D721Med (cell line): ENCODE results near the gene HECTD4.
A peak's percentile ranks its signal among the peaks of the same experiment; 100 is the strongest.
"Not testable (repeated sequence)": the region's sequence is repeated elsewhere in the genome, so short reads cannot be mapped to it uniquely, and the experiment has no call there.

Source experiments
- DNase-seq: peaks from one replicate; pipeline ENCODE4 v3.0.0; 2011; ENCODE audit warnings: low spot score; ENCODE audit not compliant: insufficient read length
- FAIRE-seq: peaks from 2 replicates; lab custom pipeline; 2011; peaks lifted over from hg19 to GRCh38; lab: Jason Lieb, UNC
- CTCF ChIP-seq: IDR thresholded peaks from 2 replicates; pipeline ENCODE4 v1.5.1; 2012; ENCODE audit warnings: mild to moderate bottlenecking, control low read depth; ENCODE audit not compliant: insufficient read depth; ENCODE audit errors: missing control alignments

HECTD4 gene

GRCh38 chr12:112413855-112414625 is 31.8 kb upstream of the HECTD4 start:
- no peak for FAIRE-seq
- TF ChIP-seq CTCF, result no peak
- DNase-seq, result no peak

DNA sequence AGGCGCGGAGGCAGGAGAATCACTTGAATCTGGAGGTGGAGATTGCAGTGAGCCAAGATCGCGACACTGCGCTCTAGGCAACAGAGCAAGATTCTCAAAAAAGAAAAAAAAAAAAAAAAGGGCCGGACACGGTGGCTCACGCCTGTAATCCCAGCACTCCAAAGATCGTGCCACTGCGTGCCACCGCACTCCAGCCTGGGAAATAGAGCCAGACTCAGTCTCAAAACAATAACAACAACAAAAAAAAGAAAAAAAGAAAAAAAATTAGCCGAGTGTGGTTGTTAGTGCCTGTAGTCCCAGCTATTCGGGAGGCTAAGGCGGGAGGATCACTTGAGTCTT is 27.6 kb upstream of the HECTD4 start:
- DNase-seq (no peak), FAIRE-seq (no peak)
- TF ChIP-seq CTCF, result no peak

DNA sequence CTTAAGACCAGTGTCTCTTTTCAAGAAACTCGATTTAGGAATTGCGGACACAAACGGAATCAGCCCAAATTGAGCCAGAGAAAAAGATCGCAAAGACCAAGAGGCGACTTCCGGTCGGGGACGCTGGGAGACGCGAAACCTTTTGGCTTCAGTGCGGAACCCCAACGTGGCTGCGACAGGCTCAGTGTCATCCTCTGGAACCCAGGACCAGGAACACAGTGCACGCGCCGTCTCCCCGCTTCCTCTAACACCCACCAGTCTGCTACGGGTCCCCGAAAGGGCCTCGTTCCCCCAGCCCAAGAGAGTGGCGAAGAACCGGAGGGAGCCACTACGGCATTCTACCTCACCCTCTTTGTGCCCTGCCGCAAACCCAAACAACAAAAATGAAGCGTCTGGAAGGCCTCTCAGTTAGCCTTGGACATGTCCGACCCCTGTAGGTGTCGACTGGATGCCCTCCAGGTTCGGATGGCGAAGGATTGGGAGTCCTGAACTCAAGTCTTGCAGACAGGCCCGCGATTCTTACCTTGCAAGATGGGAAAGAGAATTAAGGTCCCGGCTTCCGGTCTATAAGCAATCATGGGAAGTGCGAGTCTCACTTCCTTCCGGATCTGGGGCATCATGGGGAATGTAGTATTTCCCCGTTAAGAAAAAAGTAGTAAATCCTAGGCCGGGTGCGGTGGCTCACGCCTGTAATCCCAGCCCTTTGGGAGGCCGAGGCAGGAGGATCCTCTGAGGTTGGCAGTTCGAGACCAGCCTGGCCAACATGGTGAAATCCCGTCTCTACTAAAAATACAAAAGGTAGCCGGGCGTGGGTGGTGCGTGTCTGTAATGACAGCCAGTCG is 27.1 kb upstream of the HECTD4 start, which contains the start of gene RPL6:
RPL6 (minus strand) TSS at position 542 of the 842 bp plus-strand sequence. CDS start 949 bp downstream, outside the sequence.
- no peak for FAIRE-seq
- no peak for TF ChIP-seq CTCF

DNA sequence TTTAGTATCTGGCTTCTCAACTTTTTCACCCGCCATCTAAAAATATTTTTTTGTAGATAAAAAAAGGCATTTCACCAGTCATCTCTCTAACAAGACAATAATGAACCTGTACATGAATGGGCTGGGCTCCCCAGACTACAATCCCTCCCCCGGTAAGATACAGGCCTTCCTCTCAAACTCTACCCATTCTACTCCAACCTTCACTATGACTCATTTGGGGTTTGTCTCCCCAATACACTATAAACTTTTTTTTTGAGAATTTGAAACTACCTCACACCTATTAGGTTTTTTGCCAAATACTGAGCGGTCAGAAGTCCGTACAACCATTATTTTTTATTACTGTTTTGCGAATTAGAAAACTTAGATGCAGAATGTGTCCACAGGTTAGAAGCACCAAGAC is 26.4 kb upstream of the HECTD4 start:
- DNase-seq (no peak), FAIRE-seq (no peak)
- TF ChIP-seq CTCF, result no peak

More for the DNA sequence above, 27.1 kb upstream of the HECTD4 start, which contains the start of gene RPL6:
- peak; percentile 74 for DNase-seq

DNA sequence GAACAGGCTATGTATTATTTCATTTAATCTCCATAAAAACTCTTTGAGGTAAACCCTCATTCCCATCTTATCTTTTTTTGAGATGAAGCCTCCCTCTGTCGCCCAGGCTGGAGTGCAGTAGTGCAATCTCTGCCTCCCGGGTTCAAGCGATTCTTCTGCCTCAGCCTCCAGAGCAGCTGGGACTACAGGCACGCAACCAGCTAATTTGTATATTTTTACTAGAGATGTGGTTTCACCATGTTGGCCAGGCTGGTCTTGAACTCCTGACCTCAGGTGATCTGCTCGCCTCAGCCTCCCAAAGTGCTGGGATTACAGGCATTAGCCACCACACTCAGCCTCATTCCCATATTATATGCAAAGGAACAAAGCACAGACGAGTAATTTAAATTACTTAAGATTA is 25.5 kb upstream of the HECTD4 start:
- not testable (repeated sequence) for FAIRE-seq, DNase-seq

DNA sequence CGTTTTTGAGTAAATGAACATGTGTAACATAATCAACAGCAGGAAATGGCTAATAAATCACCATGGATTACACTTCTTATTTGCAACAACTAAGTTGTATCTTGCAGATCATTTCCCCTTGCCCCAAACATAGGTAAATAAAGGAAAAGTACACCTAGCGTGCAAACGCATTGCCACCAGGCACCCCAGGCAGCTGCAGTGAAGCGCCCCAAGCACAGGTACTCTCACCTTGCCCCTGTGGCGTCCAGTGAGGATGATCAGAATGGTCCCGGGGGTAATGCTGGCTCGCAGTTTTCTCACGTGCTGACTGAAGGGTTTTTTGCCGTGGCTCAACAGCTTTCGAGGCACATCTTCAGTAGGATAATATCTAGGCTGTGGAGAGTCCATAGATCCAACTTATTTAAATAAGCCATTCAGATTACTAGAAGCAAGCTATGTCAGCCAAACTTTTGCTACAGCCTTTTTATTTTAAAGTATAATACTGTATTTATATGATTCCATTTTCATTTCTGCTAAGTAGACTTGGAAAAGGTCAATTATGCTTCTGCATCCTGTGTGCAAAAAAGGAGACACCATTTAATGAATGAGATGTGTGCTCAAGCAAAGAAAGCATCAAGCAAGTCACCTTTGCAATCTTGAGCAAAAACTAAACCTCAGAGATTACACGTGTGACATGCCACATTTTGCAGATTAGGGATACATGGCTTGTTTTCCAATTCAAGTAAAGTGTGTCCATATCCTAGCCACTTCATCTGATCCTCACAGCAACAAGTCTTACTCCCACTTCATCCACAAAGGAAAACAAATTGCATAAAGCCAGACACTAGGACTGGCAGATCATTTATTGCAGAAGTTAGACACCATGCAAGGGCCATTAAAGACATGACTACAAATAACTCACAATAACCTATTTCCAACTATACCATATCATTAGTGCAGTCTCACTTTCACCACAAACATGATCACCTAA is 24.6 kb upstream of the HECTD4 start:
- DNase-seq, result no peak
- TF ChIP-seq CTCF, result no peak
- no peak for FAIRE-seq
